ENCODE results near the gene HYDIN. TPM values are rescaled to one million over a fixed set of nuclear protein-coding genes. Genes with fewer than 3 reads are reported as not detected.

HYDIN gene
- total RNA-seq, 1 donor from 2014 or later = 2.7 TPM

- no peak for TF ChIP-seq CTCF (IDR thresholded peaks at IDR 0.05)
- H3K36me3 ChIP-seq = peaks cover 52% of the 10 kb centered on the region
- no peaks in the 10 kb centered on the region for H3K9me3 ChIP-seq
- H3K4me1 ChIP-seq = no peaks in the 10 kb centered on the region
- intact Hi-C loops (cut with DNase I) = no loop called here
- ATAC-seq = no peak
- H3K27ac ChIP-seq = no peak overlapping the region
- no peaks in the 10 kb centered on the region for H3K27me3 ChIP-seq
- DNase-seq = no peak
- no peak overlapping the region for H3K4me3 ChIP-seq
Measured at GRCh38 chr16:70760221-70760620, 470.3 kb downstream of the HYDIN start.

- ATAC-seq (no peak), DNase-seq (no peak)
- intact Hi-C loops (cut with DNase I) = no loop called here
- no peak for TF ChIP-seq CTCF (IDR thresholded peaks at IDR 0.05)
- H3K4me3 ChIP-seq = no peak overlapping the region
- no peaks in the 10 kb centered on the region for H3K9me3 ChIP-seq
- H3K27me3 ChIP-seq = no peaks in the 10 kb centered on the region
- no peak overlapping the region for H3K27ac ChIP-seq
- no peaks in the 10 kb centered on the region for H3K4me1 ChIP-seq
- peaks cover 52% of the 10 kb centered on the region for H3K36me3 ChIP-seq
Measured at GRCh38 chr16:70759666-70760065, 470.9 kb downstream of the HYDIN start.

GRCh38 chr16:70758786-70759185, 471.7 kb downstream of the HYDIN start:
- no peak for ATAC-seq
- Histone ChIP-seq H3K27me3 (no peaks in the 10 kb centered on the region), H3K4me1 (peaks cover under 1% of the 10 kb centered on the region), H3K36me3 (peaks cover 52% of the 10 kb centered on the region), H3K27ac (no peak overlapping the region), H3K4me3 (no peak overlapping the region), H3K9me3 (no peaks in the 10 kb centered on the region)
- no peak for TF ChIP-seq CTCF (IDR thresholded peaks at IDR 0.05)
- no peak for DNase-seq
- intact Hi-C loops (cut with DNase I) = no loop called here

Other genes starting within 250 kb of the HYDIN start
- 21.6 TPM for gene CMTR2, start 58.7 kb upstream of the HYDIN start, total RNA-seq
- gene CALB2, start 128.0 kb upstream of the HYDIN start, total RNA-seq = 4.6 TPM
- not detected for gene TLE7, start 211.3 kb upstream of the HYDIN start, total RNA-seq
- 7.3 TPM for gene ZNF23, start 231.5 kb upstream of the HYDIN start, total RNA-seq

Data from upper lobe of right lung (tissue), 1 donor.